PFSK-1 (cell line): ENCODE results near the gene C2orf74.

Experiments
- FOXP2 ChIP-seq: optimal IDR thresholded peaks from 2 replicates; pipeline ENCODE3; 2011; ENCODE audit warnings: borderline replicate concordance, control low read depth, inconsistent platforms; ENCODE audit not compliant: insufficient read depth; ENCODE audit errors: extremely low read length, extremely low read depth
- POLR2AphosphoS5 ChIP-seq: IDR thresholded peaks from 2 replicates; pipeline ENCODE4 v1.6.1; 2012; ENCODE audit warnings: low read depth, mild to moderate bottlenecking, control low read depth, low read length, moderate library complexity
- SIN3A ChIP-seq: IDR thresholded peaks from 2 replicates; pipeline ENCODE4 v1.6.1; 2012; ENCODE audit warnings: mild to moderate bottlenecking, low read length, moderate library complexity, borderline replicate concordance; ENCODE audit not compliant: insufficient read depth
- TAF1 ChIP-seq: IDR thresholded peaks from 2 replicates; pipeline ENCODE4 v1.6.1; 2012; ENCODE audit warnings: low read length, control low read depth, borderline replicate concordance; ENCODE audit not compliant: insufficient read depth
- TF ChIP-seq, protein P1 (sequence below), 2 experiments: IDR thresholded peaks; 2 replicates each; pipeline versions ENCODE4 v1.6.1 to v1.8.0; 2011 to 2012; ENCODE audit warnings: low read depth in 2 of 2, low read length in 2 of 2, control low read depth in 1 of 2, inconsistent platforms in 1 of 2, mild to moderate bottlenecking in 1 of 2, moderate library complexity in 1 of 2; ENCODE audit not compliant: insufficient read depth in 1 of 2

Gene C2orf74

GRCh38 chr2:61172671-61173070, 10.7 kb downstream of the C2orf74 start:
- TF ChIP-seq, protein P1, sequence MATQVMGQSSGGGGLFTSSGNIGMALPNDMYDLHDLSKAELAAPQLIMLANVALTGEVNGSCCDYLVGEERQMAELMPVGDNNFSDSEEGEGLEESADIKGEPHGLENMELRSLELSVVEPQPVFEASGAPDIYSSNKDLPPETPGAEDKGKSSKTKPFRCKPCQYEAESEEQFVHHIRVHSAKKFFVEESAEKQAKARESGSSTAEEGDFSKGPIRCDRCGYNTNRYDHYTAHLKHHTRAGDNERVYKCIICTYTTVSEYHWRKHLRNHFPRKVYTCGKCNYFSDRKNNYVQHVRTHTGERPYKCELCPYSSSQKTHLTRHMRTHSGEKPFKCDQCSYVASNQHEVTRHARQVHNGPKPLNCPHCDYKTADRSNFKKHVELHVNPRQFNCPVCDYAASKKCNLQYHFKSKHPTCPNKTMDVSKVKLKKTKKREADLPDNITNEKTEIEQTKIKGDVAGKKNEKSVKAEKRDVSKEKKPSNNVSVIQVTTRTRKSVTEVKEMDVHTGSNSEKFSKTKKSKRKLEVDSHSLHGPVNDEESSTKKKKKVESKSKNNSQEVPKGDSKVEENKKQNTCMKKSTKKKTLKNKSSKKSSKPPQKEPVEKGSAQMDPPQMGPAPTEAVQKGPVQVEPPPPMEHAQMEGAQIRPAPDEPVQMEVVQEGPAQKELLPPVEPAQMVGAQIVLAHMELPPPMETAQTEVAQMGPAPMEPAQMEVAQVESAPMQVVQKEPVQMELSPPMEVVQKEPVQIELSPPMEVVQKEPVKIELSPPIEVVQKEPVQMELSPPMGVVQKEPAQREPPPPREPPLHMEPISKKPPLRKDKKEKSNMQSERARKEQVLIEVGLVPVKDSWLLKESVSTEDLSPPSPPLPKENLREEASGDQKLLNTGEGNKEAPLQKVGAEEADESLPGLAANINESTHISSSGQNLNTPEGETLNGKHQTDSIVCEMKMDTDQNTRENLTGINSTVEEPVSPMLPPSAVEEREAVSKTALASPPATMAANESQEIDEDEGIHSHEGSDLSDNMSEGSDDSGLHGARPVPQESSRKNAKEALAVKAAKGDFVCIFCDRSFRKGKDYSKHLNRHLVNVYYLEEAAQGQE (IDR thresholded peaks at IDR 0.05; ENCODE audit: insufficient read depth in 1 of 2, low read depth in 2 of 2, low read length in 2 of 2), result no peak
- TF ChIP-seq TAF1, result no peak
- no peak for TF ChIP-seq POLR2AphosphoS5
- TF ChIP-seq SIN3A, result no peak
- TF ChIP-seq FOXP2, result no peak

GRCh38 chr2:61173116-61173515, 11.1 kb downstream of the C2orf74 start:
- TF ChIP-seq, protein P1 (IDR thresholded peaks at IDR 0.05; ENCODE audit: insufficient read depth in 1 of 2, low read depth in 2 of 2, low read length in 2 of 2), result no peak
- TF ChIP-seq SIN3A (no peak), POLR2AphosphoS5 (no peak)

DNA sequence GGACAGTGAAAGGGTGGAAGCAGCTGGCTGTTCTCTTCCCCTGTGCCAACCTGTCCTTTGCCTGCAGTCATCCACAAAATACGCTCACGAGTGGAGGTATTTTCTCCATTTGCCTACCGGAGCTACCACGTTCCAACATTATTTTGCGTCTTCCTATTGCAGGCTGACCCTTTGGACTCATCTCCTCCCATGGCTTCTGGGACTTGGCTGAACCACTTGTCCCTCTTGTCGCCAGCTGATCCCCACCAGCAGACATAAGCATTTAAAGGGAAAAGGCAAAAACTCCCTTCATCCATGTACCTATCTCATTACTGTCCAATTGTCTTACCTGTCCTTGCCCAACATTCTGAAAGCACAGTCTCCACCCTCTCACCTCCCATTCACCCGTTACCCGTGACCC, 13.0 kb downstream of the C2orf74 start:
- no peak for TF ChIP-seq SIN3A
- TF ChIP-seq POLR2AphosphoS5, result no peak

GRCh38 chr2:61176755-61177726, 15.1 kb downstream of the C2orf74 start:
- TF ChIP-seq TAF1 (no peak), POLR2AphosphoS5 (peak; percentile 97), FOXP2 (peak; percentile 14), SIN3A (no peak)
- TF ChIP-seq, protein P1 (IDR thresholded peaks at IDR 0.05; ENCODE audit: insufficient read depth in 1 of 2, low read depth in 2 of 2, low read length in 2 of 2), result no peak

DNA sequence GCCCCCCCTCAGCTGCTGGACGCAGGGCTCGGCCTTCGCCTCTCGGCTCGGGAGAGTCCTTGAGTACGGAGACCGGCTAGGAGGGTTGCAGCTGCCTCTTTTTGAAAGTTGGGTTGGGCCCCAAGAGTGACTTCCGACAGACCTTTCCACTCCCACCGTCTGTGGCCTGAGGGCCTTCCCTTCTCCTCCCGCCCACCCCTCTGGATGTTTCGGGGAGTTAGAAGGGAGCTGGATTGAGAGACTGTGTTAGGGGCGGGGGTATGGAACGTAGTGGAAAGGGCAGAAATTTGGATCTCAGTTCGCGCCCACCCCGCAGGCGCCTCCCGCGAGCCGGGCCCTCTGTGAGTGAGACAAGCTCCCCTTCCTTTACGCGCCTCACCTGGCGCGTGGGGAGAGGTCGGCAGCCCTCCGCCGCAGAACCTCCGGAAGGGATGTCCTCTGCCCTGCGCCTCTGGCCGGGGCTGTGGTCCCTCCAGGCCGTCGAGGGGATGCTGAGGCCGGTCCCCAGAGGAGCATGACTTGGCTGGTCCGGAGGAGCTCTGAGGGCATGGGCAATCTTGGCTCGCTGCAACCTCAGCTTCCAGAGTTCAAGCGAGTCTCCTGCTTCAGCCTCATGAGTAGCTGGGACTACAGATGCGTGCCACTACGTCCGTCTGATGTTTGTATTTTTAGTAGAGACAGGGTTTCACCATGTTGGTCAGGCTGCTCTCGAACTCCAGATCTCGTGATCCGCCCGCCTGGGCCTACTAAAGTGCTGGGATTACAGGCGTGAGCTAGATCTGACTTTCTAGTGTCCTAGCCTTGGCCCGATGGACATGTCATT, 15.9 kb downstream of the C2orf74 start:
- TF ChIP-seq POLR2AphosphoS5, result 0 out of 2 replicates have a peak, but pooled peaks have one; percentile 22
- no peak for TF ChIP-seq FOXP2
